ENCODE results near the gene IGSF3. TPM values are rescaled to one million over a fixed set of nuclear protein-coding genes. Genes with fewer than 3 reads are reported as not detected.
"Not testable (repeated sequence)": the region's sequence is repeated elsewhere in the genome, so short reads cannot be mapped to it uniquely, and the experiment has no call there.

The IGSF3 gene
- total RNA-seq, 1 experiment from 2014 or later: 4.0 TPM

DNA sequence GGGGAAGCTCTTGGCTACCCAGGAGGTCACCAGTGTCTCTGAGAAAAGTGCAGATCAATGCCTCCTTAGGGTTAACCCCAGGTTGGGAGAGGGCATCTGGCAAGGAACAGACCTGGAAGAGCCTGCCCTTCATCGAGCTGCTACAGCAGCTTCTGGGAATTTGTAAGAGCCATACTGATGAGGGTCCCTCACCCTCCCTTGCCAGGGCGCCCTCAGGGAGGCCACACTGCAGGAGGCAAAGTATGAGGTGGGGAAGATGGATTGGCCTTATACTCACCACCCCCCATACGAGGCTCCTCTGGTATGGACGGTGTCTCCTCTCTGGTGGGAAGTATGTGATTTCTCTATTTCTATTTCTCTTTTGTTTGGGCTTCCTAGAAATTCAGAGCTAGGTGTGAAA lies 13.2 kb downstream of the IGSF3 start:
- Histone ChIP-seq H3K27ac (ENCODE audit: low read depth, low read length, poor library complexity, severe bottlenecking) (no peak overlapping the region), H3K27me3 (replicated peaks; ENCODE audit: insufficient read depth, low read depth, low read length, poor library complexity) (no peaks in the 10 kb centered on the region), H3K4me1 (ENCODE audit: insufficient read depth, low read length, poor library complexity, severe bottlenecking) (no peaks in the 10 kb centered on the region), H3K36me3 (ENCODE audit: insufficient read depth, low read length, poor library complexity, severe bottlenecking) (no peaks in the 10 kb centered on the region), H3K9me3 (ENCODE audit: low read depth, low read length, poor library complexity, severe bottlenecking) (no peaks in the 10 kb centered on the region), H3K4me3 (ENCODE audit: low read depth, low read length, poor library complexity, severe bottlenecking) (no peak overlapping the region)
- intact Hi-C loops (cut with micrococcal nuclease; ENCODE audit: unreplicated experiment): no loop called here
- ChIA-PET POLR2A (ENCODE audit: low non-redundant PET) (no interaction called here), CTCF (no interaction called here)
- DNase-seq (ENCODE audit: low spot score): no peak
- BruUV-seq (replicated peaks): no TSS peak
- TF ChIP-seq, protein P1, sequence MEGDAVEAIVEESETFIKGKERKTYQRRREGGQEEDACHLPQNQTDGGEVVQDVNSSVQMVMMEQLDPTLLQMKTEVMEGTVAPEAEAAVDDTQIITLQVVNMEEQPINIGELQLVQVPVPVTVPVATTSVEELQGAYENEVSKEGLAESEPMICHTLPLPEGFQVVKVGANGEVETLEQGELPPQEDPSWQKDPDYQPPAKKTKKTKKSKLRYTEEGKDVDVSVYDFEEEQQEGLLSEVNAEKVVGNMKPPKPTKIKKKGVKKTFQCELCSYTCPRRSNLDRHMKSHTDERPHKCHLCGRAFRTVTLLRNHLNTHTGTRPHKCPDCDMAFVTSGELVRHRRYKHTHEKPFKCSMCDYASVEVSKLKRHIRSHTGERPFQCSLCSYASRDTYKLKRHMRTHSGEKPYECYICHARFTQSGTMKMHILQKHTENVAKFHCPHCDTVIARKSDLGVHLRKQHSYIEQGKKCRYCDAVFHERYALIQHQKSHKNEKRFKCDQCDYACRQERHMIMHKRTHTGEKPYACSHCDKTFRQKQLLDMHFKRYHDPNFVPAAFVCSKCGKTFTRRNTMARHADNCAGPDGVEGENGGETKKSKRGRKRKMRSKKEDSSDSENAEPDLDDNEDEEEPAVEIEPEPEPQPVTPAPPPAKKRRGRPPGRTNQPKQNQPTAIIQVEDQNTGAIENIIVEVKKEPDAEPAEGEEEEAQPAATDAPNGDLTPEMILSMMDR (conservative IDR thresholded peaks at IDR 0.05; ENCODE audit: low read depth, low read length): no peak
- TF ChIP-seq EZH2 (IDR thresholded peaks at IDR 0.05; ENCODE audit: borderline replicate concordance, low read depth, low read length, poor library complexity, severe bottlenecking): no peak

DNA sequence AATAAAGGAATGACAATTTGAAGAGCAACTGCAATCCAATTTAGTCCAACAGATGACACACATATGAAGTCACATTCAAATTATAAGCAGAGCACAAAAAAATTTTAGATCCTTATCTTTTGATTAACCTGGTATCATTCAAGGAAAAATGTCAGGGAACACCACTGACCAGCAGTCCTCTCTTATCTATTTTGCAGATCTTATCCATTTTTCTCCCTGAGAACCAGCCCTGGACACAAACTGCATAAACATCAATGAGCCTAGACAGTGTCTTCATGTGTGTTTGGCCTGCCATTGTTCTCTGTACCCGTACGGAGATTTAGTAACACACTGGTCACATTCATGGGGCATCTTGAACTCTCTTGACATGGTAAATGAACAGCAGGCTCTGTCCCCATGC lies 14.9 kb downstream of the IGSF3 start:
- H3K4me1 ChIP-seq (ENCODE audit: insufficient read depth, low read length, poor library complexity, severe bottlenecking); H3K4me3 ChIP-seq (ENCODE audit: low read depth, low read length, poor library complexity, severe bottlenecking); DNase-seq (ENCODE audit: low spot score); POLR2A ChIA-PET (ENCODE audit: low non-redundant PET); H3K27ac ChIP-seq (ENCODE audit: low read depth, low read length, poor library complexity, severe bottlenecking); CTCF ChIA-PET; H3K9me3 ChIP-seq (ENCODE audit: low read depth, low read length, poor library complexity, severe bottlenecking); intact Hi-C loops (cut with micrococcal nuclease; ENCODE audit: unreplicated experiment); H3K36me3 ChIP-seq (ENCODE audit: insufficient read depth, low read length, poor library complexity, severe bottlenecking); BruUV-seq (replicated peaks); H3K27me3 ChIP-seq (replicated peaks; ENCODE audit: insufficient read depth, low read depth, low read length, poor library complexity): not testable (repeated sequence)

DNA sequence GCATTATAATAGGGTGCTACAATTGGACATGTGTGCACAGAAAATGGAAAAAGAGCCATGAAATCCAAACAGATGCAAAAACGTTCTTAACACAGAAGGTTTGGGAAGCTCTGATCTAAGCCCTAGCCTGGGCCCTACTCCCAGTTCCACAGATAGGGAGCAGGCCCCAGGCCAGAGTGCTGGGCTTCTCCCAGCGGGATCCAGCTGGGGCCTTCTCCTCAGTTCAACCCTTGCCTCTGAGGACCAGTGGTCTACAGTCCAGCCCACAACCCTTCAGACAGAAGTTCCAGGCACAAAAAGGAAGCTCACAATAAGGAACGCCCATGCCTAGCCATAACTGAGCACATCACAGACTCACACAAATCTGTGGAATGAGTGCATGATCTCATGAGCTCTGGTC lies 16.8 kb downstream of the IGSF3 start:
- H3K27me3 ChIP-seq (replicated peaks; ENCODE audit: insufficient read depth, low read depth, low read length, poor library complexity); H3K4me1 ChIP-seq (ENCODE audit: insufficient read depth, low read length, poor library complexity, severe bottlenecking); H3K4me3 ChIP-seq (ENCODE audit: low read depth, low read length, poor library complexity, severe bottlenecking); intact Hi-C loops (cut with micrococcal nuclease; ENCODE audit: unreplicated experiment); H3K36me3 ChIP-seq (ENCODE audit: insufficient read depth, low read length, poor library complexity, severe bottlenecking); H3K27ac ChIP-seq (ENCODE audit: low read depth, low read length, poor library complexity, severe bottlenecking); CTCF ChIA-PET; DNase-seq (ENCODE audit: low spot score); BruUV-seq (replicated peaks); H3K9me3 ChIP-seq (ENCODE audit: low read depth, low read length, poor library complexity, severe bottlenecking): not testable (repeated sequence)
- POLR2A ChIA-PET (ENCODE audit: low non-redundant PET): interaction anchor here (0.6 kb wide), 1 partner anchor 18 kb away, joined by 3 read pairs; no protein-coding TSS in a partner anchor

DNA sequence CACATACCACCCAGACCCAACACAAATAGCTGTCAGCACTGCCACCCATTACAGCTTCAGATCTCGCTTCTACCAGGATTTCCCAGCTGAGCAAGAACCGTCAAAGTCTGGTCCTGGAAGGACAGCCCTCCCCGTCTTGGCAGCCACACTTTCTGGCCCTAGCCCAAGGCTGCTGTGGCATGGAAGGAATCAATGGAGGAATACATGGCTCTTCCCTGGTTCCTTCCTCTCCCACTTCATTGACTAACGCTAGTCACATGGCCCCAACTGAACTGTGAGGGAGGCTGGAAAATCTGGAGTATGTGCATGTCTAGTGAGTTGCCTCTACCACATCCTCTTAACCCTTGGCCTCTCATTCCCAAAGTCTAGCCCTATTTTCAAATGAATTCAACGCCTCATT lies 18.5 kb downstream of the IGSF3 start:
- CTCF ChIA-PET; DNase-seq (ENCODE audit: low spot score): not testable (repeated sequence)

DNA sequence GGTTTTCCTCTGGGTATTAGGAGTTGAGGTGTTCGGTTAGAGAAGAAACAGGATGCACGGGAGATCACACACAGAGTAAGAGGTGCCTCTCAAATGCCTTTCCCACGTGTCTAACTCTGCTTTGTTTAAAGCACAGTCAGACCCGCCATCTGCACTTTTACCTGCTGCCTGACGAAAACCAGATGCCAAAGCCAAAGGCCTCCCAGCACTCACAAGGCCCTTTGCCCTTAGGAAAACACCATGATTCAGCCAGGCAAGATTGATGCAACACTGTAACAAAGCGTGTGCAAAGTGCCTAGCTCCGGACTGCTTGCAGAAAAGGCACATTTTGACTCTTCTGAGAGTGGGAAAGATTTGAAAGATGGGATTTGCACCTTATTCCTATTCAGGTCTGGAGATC lies 19.2 kb downstream of the IGSF3 start:
- POLR2A ChIA-PET (ENCODE audit: low non-redundant PET); H3K27ac ChIP-seq (ENCODE audit: low read depth, low read length, poor library complexity, severe bottlenecking); H3K36me3 ChIP-seq (ENCODE audit: insufficient read depth, low read length, poor library complexity, severe bottlenecking); CTCF ChIA-PET; H3K4me1 ChIP-seq (ENCODE audit: insufficient read depth, low read length, poor library complexity, severe bottlenecking); H3K4me3 ChIP-seq (ENCODE audit: low read depth, low read length, poor library complexity, severe bottlenecking); H3K9me3 ChIP-seq (ENCODE audit: low read depth, low read length, poor library complexity, severe bottlenecking); H3K27me3 ChIP-seq (replicated peaks; ENCODE audit: insufficient read depth, low read depth, low read length, poor library complexity); BruUV-seq (replicated peaks); DNase-seq (ENCODE audit: low spot score); intact Hi-C loops (cut with micrococcal nuclease; ENCODE audit: unreplicated experiment): not testable (repeated sequence)

More for the DNA sequence above, 18.5 kb downstream of the IGSF3 start:
- H3K27me3 ChIP-seq (replicated peaks; ENCODE audit: insufficient read depth, low read depth, low read length, poor library complexity); POLR2A ChIA-PET (ENCODE audit: low non-redundant PET); H3K27ac ChIP-seq (ENCODE audit: low read depth, low read length, poor library complexity, severe bottlenecking); intact Hi-C loops (cut with micrococcal nuclease; ENCODE audit: unreplicated experiment); H3K36me3 ChIP-seq (ENCODE audit: insufficient read depth, low read length, poor library complexity, severe bottlenecking); H3K9me3 ChIP-seq (ENCODE audit: low read depth, low read length, poor library complexity, severe bottlenecking); H3K4me3 ChIP-seq (ENCODE audit: low read depth, low read length, poor library complexity, severe bottlenecking); BruUV-seq (replicated peaks); H3K4me1 ChIP-seq (ENCODE audit: insufficient read depth, low read length, poor library complexity, severe bottlenecking): not testable (repeated sequence)

DNA sequence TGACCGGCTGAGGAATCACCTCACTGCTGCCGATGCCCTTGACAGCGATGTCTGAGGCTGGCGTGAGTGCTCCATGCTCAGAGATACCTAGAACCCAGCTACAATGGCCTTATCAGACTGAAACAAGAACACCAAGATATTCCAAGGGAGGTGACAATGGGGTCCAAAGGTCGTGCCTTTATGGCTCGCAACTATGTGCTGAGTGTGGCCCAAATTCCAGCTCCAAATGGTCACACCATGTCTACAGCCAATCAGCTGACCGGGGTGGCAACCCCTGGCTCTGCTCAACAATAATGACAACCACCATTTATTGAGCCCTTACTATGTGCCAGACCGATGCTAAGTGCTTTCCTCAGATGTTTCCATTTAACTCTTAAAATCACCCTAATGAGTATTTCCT lies 20.3 kb downstream of the IGSF3 start:
- BruUV-seq (replicated peaks); intact Hi-C loops (cut with micrococcal nuclease; ENCODE audit: unreplicated experiment); CTCF ChIA-PET: not testable (repeated sequence)

DNA sequence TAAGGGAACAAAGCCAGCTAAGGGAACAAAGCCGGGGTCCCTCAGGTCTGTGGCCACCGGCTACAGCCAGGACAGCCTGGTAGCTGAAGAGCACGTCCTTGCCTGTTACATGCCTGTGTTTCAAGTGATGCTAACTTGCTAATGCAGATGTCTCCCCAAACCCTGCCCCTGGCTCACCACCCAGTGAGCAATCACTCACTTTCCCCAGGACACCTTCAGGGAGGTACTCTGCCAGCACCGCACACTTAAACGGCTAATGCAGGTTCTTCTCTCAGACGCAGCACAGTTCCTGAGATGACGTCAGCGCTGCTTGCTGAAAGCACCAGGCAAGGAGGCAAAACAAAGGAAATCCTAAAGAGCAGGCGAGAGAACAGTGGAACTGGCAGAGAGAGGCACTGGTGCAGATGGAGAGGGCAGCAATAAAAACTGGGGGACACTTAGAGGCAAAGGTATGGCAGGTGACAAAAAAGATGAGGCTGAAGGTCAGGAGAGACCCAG lies 20.8 kb downstream of the IGSF3 start:
- DNase-seq (ENCODE audit: low spot score); intact Hi-C loops (cut with micrococcal nuclease; ENCODE audit: unreplicated experiment); H3K4me1 ChIP-seq (ENCODE audit: insufficient read depth, low read length, poor library complexity, severe bottlenecking); H3K27ac ChIP-seq (ENCODE audit: low read depth, low read length, poor library complexity, severe bottlenecking); POLR2A ChIA-PET (ENCODE audit: low non-redundant PET); BruUV-seq (replicated peaks); H3K4me3 ChIP-seq (ENCODE audit: low read depth, low read length, poor library complexity, severe bottlenecking); H3K36me3 ChIP-seq (ENCODE audit: insufficient read depth, low read length, poor library complexity, severe bottlenecking); H3K27me3 ChIP-seq (replicated peaks; ENCODE audit: insufficient read depth, low read depth, low read length, poor library complexity); CTCF ChIA-PET; H3K9me3 ChIP-seq (ENCODE audit: low read depth, low read length, poor library complexity, severe bottlenecking): not testable (repeated sequence)

More for the DNA sequence above, 20.3 kb downstream of the IGSF3 start:
- H3K27me3 ChIP-seq (replicated peaks; ENCODE audit: insufficient read depth, low read depth, low read length, poor library complexity); DNase-seq (ENCODE audit: low spot score); H3K4me1 ChIP-seq (ENCODE audit: insufficient read depth, low read length, poor library complexity, severe bottlenecking); H3K27ac ChIP-seq (ENCODE audit: low read depth, low read length, poor library complexity, severe bottlenecking); H3K9me3 ChIP-seq (ENCODE audit: low read depth, low read length, poor library complexity, severe bottlenecking); H3K4me3 ChIP-seq (ENCODE audit: low read depth, low read length, poor library complexity, severe bottlenecking); POLR2A ChIA-PET (ENCODE audit: low non-redundant PET); H3K36me3 ChIP-seq (ENCODE audit: insufficient read depth, low read length, poor library complexity, severe bottlenecking): not testable (repeated sequence)

Measured in A673 (cell line).